HepG2 (cell line): ENCODE results near the gene CARHSP1. TPM values are rescaled to one million over a fixed set of nuclear protein-coding genes. Genes with fewer than 3 reads are reported as not detected.
A peak's percentile ranks its signal among the peaks of the same experiment; 100 is the strongest.

Experiments used
- FOXK2 ChIP-seq: fragments of 450-650 bp; IDR thresholded peaks from 2 replicates; pipeline ENCODE4 v1.6.1; 2016
- HMGA1 ChIP-seq: sonication (generic); formaldehyde crosslinking; conservative IDR thresholded peaks from 2 replicates; pipeline ENCODE4 v1.4.0; 2020; ENCODE audit warnings: missing genetic modification reagents
- HNRNPH1 ChIP-seq: fragments of 200-400 bp; formaldehyde crosslinking; optimal IDR thresholded peaks from 2 replicates; pipeline ENCODE3; 2017; ENCODE audit warnings: mild to moderate bottlenecking, low read depth, low read length
- HNRNPK ChIP-seq: fragments of 200-400 bp; formaldehyde crosslinking; IDR thresholded peaks from 2 replicates; pipeline ENCODE4 v1.6.1; 2018; ENCODE audit warnings: low read length, low read depth, moderate library complexity, mild to moderate bottlenecking; ENCODE audit not compliant: poor library complexity, severe bottlenecking
- HNRNPLL ChIP-seq: fragments of 200-400 bp; formaldehyde crosslinking; IDR thresholded peaks from 2 replicates; pipeline ENCODE4 v1.6.1; 2017; ENCODE audit warnings: mild to moderate bottlenecking, low read depth, low read length; ENCODE audit not compliant: poor library complexity, severe bottlenecking
- PCBP2 ChIP-seq: fragments of 200-400 bp; formaldehyde crosslinking; optimal IDR thresholded peaks from 2 replicates; pipeline ENCODE3; 2018; ENCODE audit warnings: low read length, low read depth; ENCODE audit not compliant: poor library complexity, severe bottlenecking
- PRDM10 ChIP-seq: sonication (generic); formaldehyde crosslinking; IDR thresholded peaks from 2 replicates; pipeline ENCODE4 v1.4.0; 2020; ENCODE audit warnings: low read depth, missing genetic modification reagents
- SNAI1 ChIP-seq: sonication (generic); formaldehyde crosslinking; IDR thresholded peaks from 2 replicates; pipeline ENCODE4 v1.5.0; 2020; ENCODE audit warnings: mild to moderate bottlenecking, missing genetic modification reagents, borderline replicate concordance
- ZNF121 ChIP-seq: sonication (generic); formaldehyde crosslinking; IDR thresholded peaks from 2 replicates; pipeline ENCODE4 v1.5.0; 2020; ENCODE audit warnings: mild to moderate bottlenecking, missing genetic modification reagents
- ZNF230 ChIP-seq: sonication (generic); formaldehyde crosslinking; IDR thresholded peaks from 2 replicates; pipeline ENCODE4 v1.4.0; 2020; ENCODE audit warnings: mild to moderate bottlenecking, missing genetic modification reagents
- ZNF235 ChIP-seq: sonication (generic); formaldehyde crosslinking; IDR thresholded peaks from 2 replicates; pipeline ENCODE4 v1.8.1; 2023; ENCODE audit warnings: mild to moderate bottlenecking, missing genetic modification reagents, borderline replicate concordance
- ZNF280D ChIP-seq: sonication (generic); formaldehyde crosslinking; IDR thresholded peaks from 2 replicates; pipeline ENCODE4 v1.5.1; 2020; ENCODE audit warnings: mild to moderate bottlenecking, missing genetic modification reagents
- ZNF572 ChIP-seq: sonication (generic); formaldehyde crosslinking; IDR thresholded peaks from 2 replicates; pipeline ENCODE4 v1.5.1; 2020; ENCODE audit warnings: mild to moderate bottlenecking, missing genetic modification reagents
- ZNF607 ChIP-seq: sonication (generic); formaldehyde crosslinking; IDR thresholded peaks from 2 replicates; pipeline ENCODE4 v1.5.1; 2020; ENCODE audit warnings: missing genetic modification reagents, mild to moderate bottlenecking, borderline replicate concordance
- polyA plus RNA-seq, 8 experiments: library from polyadenylated mRNA; depleted of rRNA in 3 of 8; stranded (reverse) in 7 of 8; unstranded in 1 of 8; fragments of >200 nt; fragmentation: Illumina TruSeq in 4 of 8; extraction: Trizol in 4 of 8; gene quantifications; 2 replicates each; pipeline versions ENCODE4 v1.2.1 to v1.2.3, GENCODE V29; 2011 to 2016; ENCODE audit warnings: low read depth in 4 of 8, missing spikeins in 1 of 8, mixed read lengths in 1 of 8; ENCODE audit not compliant: insufficient read depth in 1 of 8
- total RNA-seq, 5 experiments: library from RNA; depleted of rRNA; stranded (reverse); fragments of >200 nt; fragmentation: Illumina TruSeq; extraction: Trizol; gene quantifications; 2 replicates each; pipeline ENCODE4 v1.2.3, GENCODE V29; 2016; ENCODE audit warnings: low read depth in 1 of 5
- TF ChIP-seq, protein P1 (sequence below): sonication (generic); formaldehyde crosslinking; IDR thresholded peaks from 2 replicates; pipeline ENCODE4 v1.8.1; 2023; ENCODE audit warnings: mild to moderate bottlenecking, moderate library complexity, missing genetic modification reagents
- TF ChIP-seq, protein P2 (sequence below), 2 experiments: IDR thresholded peaks; 2 replicates each; pipeline ENCODE4 v1.6.1; 2011 to 2012; ENCODE audit warnings: low read length in 2 of 2, borderline replicate concordance in 1 of 2, low read depth in 1 of 2, mild to moderate bottlenecking in 1 of 2, moderate library complexity in 1 of 2

Gene CARHSP1
- total and polyA plus RNA-seq, 2 of the 13 experiments (the other 11 are each of a cell fraction or from before 2014, with no cell fraction given), result 173 to 345 TPM

DNA sequence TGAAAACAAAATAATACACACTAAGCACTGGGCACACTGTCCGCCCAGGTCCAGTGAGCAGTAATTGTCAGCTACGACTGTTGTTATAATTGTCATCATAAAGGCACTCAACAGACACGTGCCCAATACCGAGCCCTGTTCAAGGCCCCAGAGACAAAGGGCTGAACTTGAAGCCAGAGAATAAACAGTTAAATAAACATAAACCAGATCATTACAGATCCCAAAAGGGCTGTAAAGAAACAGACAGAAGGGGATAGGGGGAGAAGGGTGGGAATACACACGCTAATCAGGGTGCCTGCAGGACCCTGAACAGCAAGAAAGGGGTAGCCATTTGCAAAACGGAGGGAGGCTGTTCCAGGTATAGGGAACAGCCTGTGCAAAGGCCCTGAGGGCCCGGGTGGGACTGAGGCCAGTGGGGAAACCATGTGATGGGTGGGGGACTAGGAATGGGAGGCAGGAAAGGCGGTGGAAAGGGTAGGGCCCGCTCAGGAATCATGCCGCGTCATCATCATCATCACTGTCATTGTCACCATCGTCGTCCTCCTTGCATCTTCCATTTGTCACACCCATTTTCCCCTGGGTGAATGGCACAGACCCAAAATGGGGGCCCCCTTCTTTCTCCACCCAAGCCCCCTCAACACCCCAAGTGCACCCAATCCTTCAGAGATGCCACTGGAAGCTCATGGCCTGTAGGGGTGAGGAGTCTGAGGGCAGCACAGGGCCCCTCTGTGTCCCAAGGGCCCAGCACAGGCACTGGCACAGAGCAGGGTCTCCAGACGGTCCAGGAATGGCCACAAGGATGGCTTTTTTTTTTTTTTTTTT, 6.3 kb downstream of the CARHSP1 start (continued):
- TF ChIP-seq ZNF280D, result peak; percentile 19; the same call in 1 of the 2 replicates
- TF ChIP-seq, protein P1, sequence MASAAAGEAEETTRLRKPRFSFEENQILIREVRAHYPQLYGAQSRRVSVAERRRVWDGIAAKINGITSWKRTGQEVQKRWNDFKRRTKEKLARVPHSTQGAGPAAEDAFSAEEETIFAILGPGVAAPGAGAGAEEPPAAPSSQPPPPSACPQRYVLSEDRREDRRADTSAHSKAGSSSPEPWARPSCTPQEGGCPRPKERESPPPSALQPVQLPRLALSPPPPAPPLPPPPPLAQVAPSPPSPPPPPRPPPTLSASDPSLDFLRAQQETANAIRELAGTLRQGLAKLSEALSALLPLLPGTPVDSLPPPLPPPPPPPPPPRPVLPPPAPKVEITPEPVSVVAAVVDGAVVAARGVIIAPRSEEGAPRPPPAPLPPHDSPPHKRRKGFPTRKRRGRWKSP (CRISPR knock-in tag), result no peak
- TF ChIP-seq FOXK2, result no peak
- 0 out of 2 replicates have a peak, but pooled peaks have one; percentile 28 for TF ChIP-seq ZNF607 (CRISPR knock-in tag)
- TF ChIP-seq ZNF235 (CRISPR knock-in tag), result no peak
- peak; percentile 81 for TF ChIP-seq HNRNPH1
- TF ChIP-seq HNRNPK, result peak; percentile 17
- TF ChIP-seq ZNF572 (CRISPR knock-in tag), result no peak; the same call in 1 of the 2 replicates
- peak; percentile 51 for TF ChIP-seq PCBP2
- TF ChIP-seq SNAI1, result no peak
- no peak for TF ChIP-seq HMGA1 (CRISPR knock-in tag)
- TF ChIP-seq, protein P2, sequence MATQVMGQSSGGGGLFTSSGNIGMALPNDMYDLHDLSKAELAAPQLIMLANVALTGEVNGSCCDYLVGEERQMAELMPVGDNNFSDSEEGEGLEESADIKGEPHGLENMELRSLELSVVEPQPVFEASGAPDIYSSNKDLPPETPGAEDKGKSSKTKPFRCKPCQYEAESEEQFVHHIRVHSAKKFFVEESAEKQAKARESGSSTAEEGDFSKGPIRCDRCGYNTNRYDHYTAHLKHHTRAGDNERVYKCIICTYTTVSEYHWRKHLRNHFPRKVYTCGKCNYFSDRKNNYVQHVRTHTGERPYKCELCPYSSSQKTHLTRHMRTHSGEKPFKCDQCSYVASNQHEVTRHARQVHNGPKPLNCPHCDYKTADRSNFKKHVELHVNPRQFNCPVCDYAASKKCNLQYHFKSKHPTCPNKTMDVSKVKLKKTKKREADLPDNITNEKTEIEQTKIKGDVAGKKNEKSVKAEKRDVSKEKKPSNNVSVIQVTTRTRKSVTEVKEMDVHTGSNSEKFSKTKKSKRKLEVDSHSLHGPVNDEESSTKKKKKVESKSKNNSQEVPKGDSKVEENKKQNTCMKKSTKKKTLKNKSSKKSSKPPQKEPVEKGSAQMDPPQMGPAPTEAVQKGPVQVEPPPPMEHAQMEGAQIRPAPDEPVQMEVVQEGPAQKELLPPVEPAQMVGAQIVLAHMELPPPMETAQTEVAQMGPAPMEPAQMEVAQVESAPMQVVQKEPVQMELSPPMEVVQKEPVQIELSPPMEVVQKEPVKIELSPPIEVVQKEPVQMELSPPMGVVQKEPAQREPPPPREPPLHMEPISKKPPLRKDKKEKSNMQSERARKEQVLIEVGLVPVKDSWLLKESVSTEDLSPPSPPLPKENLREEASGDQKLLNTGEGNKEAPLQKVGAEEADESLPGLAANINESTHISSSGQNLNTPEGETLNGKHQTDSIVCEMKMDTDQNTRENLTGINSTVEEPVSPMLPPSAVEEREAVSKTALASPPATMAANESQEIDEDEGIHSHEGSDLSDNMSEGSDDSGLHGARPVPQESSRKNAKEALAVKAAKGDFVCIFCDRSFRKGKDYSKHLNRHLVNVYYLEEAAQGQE (IDR thresholded peaks at IDR 0.05; ENCODE audit: borderline replicate concordance in 1 of 2, low read depth in 1 of 2, low read length in 2 of 2), result no peak
- TF ChIP-seq PRDM10 (CRISPR knock-in tag), result 0 out of 2 replicates have a peak, but pooled peaks have one; percentile 28
- no peak for TF ChIP-seq ZNF121 (CRISPR knock-in tag)
- TF ChIP-seq ZNF230 (CRISPR knock-in tag), result no peak
- TF ChIP-seq HNRNPLL, result no peak
